Neural progenitor cell (in vitro differentiated cells): ENCODE measurements around the gene MYH10.

Experiments used
- EZH2 ChIP-seq: fragments of 200-600 bp; sonication (generic); IDR thresholded peaks from 2 replicates; pipeline ENCODE4 v1.6.1; 2017; ENCODE audit warnings: antibody characterized with exemption, mild to moderate bottlenecking, moderate library complexity
- TF ChIP-seq, protein P1 (sequence below): fragments of 200-600 bp; sonication (generic); IDR thresholded peaks from 2 replicates; pipeline ENCODE4 v1.5.1; 2017; ENCODE audit warnings: antibody characterized with exemption, mild to moderate bottlenecking

GRCh38 chr17:8464941-8465340 is 165.6 kb downstream of the MYH10 start:
- no peak for TF ChIP-seq EZH2
- TF ChIP-seq, protein P1, sequence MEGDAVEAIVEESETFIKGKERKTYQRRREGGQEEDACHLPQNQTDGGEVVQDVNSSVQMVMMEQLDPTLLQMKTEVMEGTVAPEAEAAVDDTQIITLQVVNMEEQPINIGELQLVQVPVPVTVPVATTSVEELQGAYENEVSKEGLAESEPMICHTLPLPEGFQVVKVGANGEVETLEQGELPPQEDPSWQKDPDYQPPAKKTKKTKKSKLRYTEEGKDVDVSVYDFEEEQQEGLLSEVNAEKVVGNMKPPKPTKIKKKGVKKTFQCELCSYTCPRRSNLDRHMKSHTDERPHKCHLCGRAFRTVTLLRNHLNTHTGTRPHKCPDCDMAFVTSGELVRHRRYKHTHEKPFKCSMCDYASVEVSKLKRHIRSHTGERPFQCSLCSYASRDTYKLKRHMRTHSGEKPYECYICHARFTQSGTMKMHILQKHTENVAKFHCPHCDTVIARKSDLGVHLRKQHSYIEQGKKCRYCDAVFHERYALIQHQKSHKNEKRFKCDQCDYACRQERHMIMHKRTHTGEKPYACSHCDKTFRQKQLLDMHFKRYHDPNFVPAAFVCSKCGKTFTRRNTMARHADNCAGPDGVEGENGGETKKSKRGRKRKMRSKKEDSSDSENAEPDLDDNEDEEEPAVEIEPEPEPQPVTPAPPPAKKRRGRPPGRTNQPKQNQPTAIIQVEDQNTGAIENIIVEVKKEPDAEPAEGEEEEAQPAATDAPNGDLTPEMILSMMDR = no peak
